ENCODE measurements around the gene MZF1.

MZF1 gene

GRCh38 chr19:58562122-58563033, 10.8 kb downstream of the MZF1 start:
- H3K4me1 ChIP-seq (ENCODE audit: control extremely low read depth in 1 of 4, control insufficient read depth in 4 of 4, insufficient read depth in 4 of 4, low read length in 3 of 4) = peaks cover 3 to 44% (median 36%) of the 10 kb centered on the region in 4 experiments

GRCh38 chr19:58561373-58562121, 11.6 kb downstream of the MZF1 start:
- Histone ChIP-seq H3K9me3 (ENCODE audit: control extremely low read depth in 1 of 5, control insufficient read depth in 4 of 5, insufficient read depth in 2 of 5, low read depth in 1 of 5, low read length in 4 of 5) (no peaks in the 10 kb centered on the region), H3K4me1 (ENCODE audit: control extremely low read depth in 1 of 4, control insufficient read depth in 4 of 4, insufficient read depth in 4 of 4, low read length in 3 of 4) (peaks cover 3 to 52% (median 44%) of the 10 kb centered on the region in 4 experiments), H3K27me3 (replicated peaks in 2 of 5; ENCODE audit: control insufficient read depth in 4 of 5, insufficient read depth in 5 of 5, low read length in 4 of 5) (peaks cover 0 to 12% (median 0%) of the 10 kb centered on the region in 5 experiments), H3K27ac (ENCODE audit: insufficient read depth in 1 of 2, low read depth in 1 of 2, low read length in 2 of 2, poor library complexity in 1 of 2, severe bottlenecking in 2 of 2) (no peak overlapping the region), H3K4me3 (ENCODE audit: control insufficient read depth in 1 of 7, extremely low read depth in 1 of 7, insufficient read depth in 4 of 7, low read depth in 2 of 7, low read length in 6 of 7) (peak overlapping the region in 3 of 7 experiments; percentile 67 to 70 (median 70)), H3K36me3 (ENCODE audit: control insufficient read depth in 4 of 4, insufficient read depth in 4 of 4, low read length in 3 of 4) (peaks cover 0 to 6% (median 4%) of the 10 kb centered on the region in 4 experiments)
- WGBS (ENCODE audit: insufficient coverage) = 80% methylated on average over 14 of the region's 16 CpGs
- ChIA-PET CTCF (interaction anchor here (0.9 to 7.2 kb wide), 5 partner anchors 9 to 42 kb away, joined by 4 to 59 read pairs (median 5); partner anchors contain the start of gene ZBTB45), POLR2A (interaction anchor here (1.0 kb wide), 1 partner anchor 14 kb away, joined by 3 read pairs; no protein-coding TSS in a partner anchor)
- no peak for DNase-seq

More at GRCh38 chr19:58562122-58563033, 10.8 kb downstream of the MZF1 start:
- WGBS (ENCODE audit: insufficient coverage) = 14% methylated on average over 97 of the region's 107 CpGs
- ChIA-PET CTCF (interaction anchor here (1.9 to 7.2 kb wide), 2 partner anchors 18 to 43 kb away, joined by 7 to 59 read pairs; partner anchors contain the start of gene ZBTB45), POLR2A (interaction anchor here (0.8 to 1.0 kb wide), 4 partner anchors 8 to 18 kb away, joined by 3 to 4 read pairs (median 3); partner anchors contain the start of genes MZF1 and TRIM28)
- H3K9me3 ChIP-seq (ENCODE audit: control extremely low read depth in 1 of 5, control insufficient read depth in 4 of 5, insufficient read depth in 2 of 5, low read depth in 1 of 5, low read length in 4 of 5) = no peaks in the 10 kb centered on the region
- H3K36me3 ChIP-seq (ENCODE audit: control insufficient read depth in 4 of 4, insufficient read depth in 4 of 4, low read length in 3 of 4) = peaks cover under 1 to 9% (median 4%) of the 10 kb centered on the region in 4 experiments
- H3K4me3 ChIP-seq (ENCODE audit: control insufficient read depth in 1 of 7, extremely low read depth in 1 of 7, insufficient read depth in 4 of 7, low read depth in 2 of 7, low read length in 6 of 7) = peak overlapping the region in 6 of 7 experiments; percentile 35 to 70 (median 57)
- H3K27ac ChIP-seq (ENCODE audit: insufficient read depth in 1 of 2, low read depth in 1 of 2, low read length in 2 of 2, poor library complexity in 1 of 2, severe bottlenecking in 2 of 2) = no peak overlapping the region
- peaks cover 0 to 12% (median 0%) of the 10 kb centered on the region in 5 experiments for H3K27me3 ChIP-seq (replicated peaks in 2 of 5; ENCODE audit: control insufficient read depth in 4 of 5, insufficient read depth in 5 of 5, low read length in 4 of 5)
- peak; percentile 47 to 69 (median 61) for DNase-seq

DNA sequence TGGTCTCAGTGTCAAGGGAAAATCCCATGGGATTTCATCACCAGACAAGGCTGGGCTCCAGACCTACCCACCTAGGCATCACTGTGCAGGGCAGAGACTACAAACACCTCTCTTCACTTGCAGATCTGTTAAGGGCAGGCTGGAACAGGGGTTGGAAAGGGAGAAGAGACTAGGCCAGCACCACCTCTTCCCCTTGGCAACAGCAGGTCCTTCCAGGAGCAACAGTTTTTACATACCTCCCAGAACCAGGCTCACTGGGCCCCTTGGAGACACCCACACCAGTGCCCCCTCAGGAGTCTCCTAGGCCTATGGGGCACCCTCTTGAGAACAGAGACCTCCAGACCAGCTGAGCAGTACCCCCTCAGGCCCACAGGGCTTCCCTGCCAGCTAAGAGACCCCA, 12.2 kb downstream of the MZF1 start:
- no peak for DNase-seq
- H3K4me3 ChIP-seq (ENCODE audit: control insufficient read depth in 1 of 7, extremely low read depth in 1 of 7, insufficient read depth in 4 of 7, low read depth in 2 of 7, low read length in 6 of 7) = no peak overlapping the region
- no peak overlapping the region for H3K27ac ChIP-seq (ENCODE audit: insufficient read depth in 1 of 2, low read depth in 1 of 2, low read length in 2 of 2, poor library complexity in 1 of 2, severe bottlenecking in 2 of 2)
- H3K4me1 ChIP-seq (ENCODE audit: control extremely low read depth in 1 of 4, control insufficient read depth in 4 of 4, insufficient read depth in 4 of 4, low read length in 3 of 4) = peaks cover 3 to 58% (median 50%) of the 10 kb centered on the region in 4 experiments
- H3K36me3 ChIP-seq (ENCODE audit: control insufficient read depth in 4 of 4, insufficient read depth in 4 of 4, low read length in 3 of 4) = peaks cover 0 to 13% (median 7%) of the 10 kb centered on the region in 4 experiments
- POLR2A ChIA-PET = no interaction called here
- CTCF ChIA-PET = interaction anchor here (0.9 to 7.2 kb wide), 5 partner anchors 10 to 42 kb away, joined by 4 to 59 read pairs (median 5); partner anchors contain the start of gene ZBTB45
- peaks cover 0 to 12% (median 0%) of the 10 kb centered on the region in 5 experiments for H3K27me3 ChIP-seq (replicated peaks in 2 of 5; ENCODE audit: control insufficient read depth in 4 of 5, insufficient read depth in 5 of 5, low read length in 4 of 5)
- no peaks in the 10 kb centered on the region for H3K9me3 ChIP-seq (ENCODE audit: control extremely low read depth in 1 of 5, control insufficient read depth in 4 of 5, insufficient read depth in 2 of 5, low read depth in 1 of 5, low read length in 4 of 5)

GRCh38 chr19:58560007-58560887, 12.9 kb downstream of the MZF1 start:
- WGBS (ENCODE audit: insufficient coverage) = 86% methylated on average over 8 of the region's 8 CpGs
- Histone ChIP-seq H3K4me1 (ENCODE audit: control extremely low read depth in 1 of 4, control insufficient read depth in 4 of 4, insufficient read depth in 4 of 4, low read length in 3 of 4) (peaks cover 3 to 64% (median 56%) of the 10 kb centered on the region in 4 experiments), H3K36me3 (ENCODE audit: control insufficient read depth in 4 of 4, insufficient read depth in 4 of 4, low read length in 3 of 4) (peaks cover 0 to 16% (median 8%) of the 10 kb centered on the region in 4 experiments), H3K4me3 (ENCODE audit: control insufficient read depth in 1 of 7, extremely low read depth in 1 of 7, insufficient read depth in 4 of 7, low read depth in 2 of 7, low read length in 6 of 7) (peak overlapping the region in 5 of 7 experiments; percentile 81 to 94 (median 84)), H3K9me3 (ENCODE audit: control extremely low read depth in 1 of 5, control insufficient read depth in 4 of 5, insufficient read depth in 2 of 5, low read depth in 1 of 5, low read length in 4 of 5) (no peaks in the 10 kb centered on the region), H3K27ac (ENCODE audit: insufficient read depth in 1 of 2, low read depth in 1 of 2, low read length in 2 of 2, poor library complexity in 1 of 2, severe bottlenecking in 2 of 2) (peak overlapping the region; percentile 91 to 97), H3K27me3 (replicated peaks in 2 of 5; ENCODE audit: control insufficient read depth in 4 of 5, insufficient read depth in 5 of 5, low read length in 4 of 5) (peaks cover 0 to 12% (median 0%) of the 10 kb centered on the region in 5 experiments)
- ChIA-PET POLR2A (no interaction called here), CTCF (interaction anchor here (1.4 to 7.2 kb wide), 3 partner anchors 15 to 41 kb away, joined by 4 to 59 read pairs (median 4); partner anchors contain the start of gene ZBTB45)
- DNase-seq = no peak

DNA sequence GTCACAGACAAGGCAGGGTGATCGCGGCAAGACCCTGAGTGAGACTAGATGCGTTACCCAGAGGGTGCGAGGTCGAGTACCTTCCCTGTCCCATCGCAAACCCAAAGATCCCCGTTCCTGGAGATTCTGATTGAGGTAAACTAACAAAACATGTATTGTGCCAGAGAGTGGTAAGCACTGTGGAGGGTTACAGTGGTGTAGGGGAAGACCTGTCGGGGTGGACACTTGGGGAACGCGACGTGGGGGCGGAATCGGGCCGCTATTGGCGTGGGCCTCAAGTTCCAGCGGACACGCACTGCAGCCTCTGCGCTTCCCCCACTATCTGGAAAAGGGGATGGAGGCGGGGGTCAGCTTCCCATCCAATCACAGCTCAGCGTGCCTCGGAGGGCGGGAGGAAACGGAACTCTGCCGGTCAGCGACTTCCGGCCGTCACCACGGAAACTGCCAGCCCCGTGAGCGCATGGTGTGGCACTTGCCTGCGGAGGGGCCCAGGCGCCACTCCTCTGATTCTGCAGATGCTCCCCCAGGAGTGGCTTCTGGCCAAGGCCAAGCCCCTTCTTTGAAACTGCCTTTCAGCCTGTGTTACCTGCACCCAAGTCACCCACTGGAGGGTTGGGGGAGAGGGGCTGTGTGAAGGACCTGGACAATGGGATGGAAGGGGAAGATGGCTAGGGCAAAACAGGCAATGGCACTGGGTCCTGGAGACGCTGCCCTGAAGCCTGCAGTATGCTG, 13.7 kb downstream of the MZF1 start:
- ChIA-PET CTCF (interaction anchor here (1.4 to 7.2 kb wide), 2 partner anchors 22 to 40 kb away, joined by 4 to 59 read pairs; partner anchors contain the start of gene ZBTB45), POLR2A (interaction anchor here (0.8 to 1.6 kb wide), 2 partner anchors 12 to 16 kb away, joined by 3 to 5 read pairs; no protein-coding TSS in a partner anchor)
- H3K27ac ChIP-seq (ENCODE audit: insufficient read depth in 1 of 2, low read depth in 1 of 2, low read length in 2 of 2, poor library complexity in 1 of 2, severe bottlenecking in 2 of 2) = peak overlapping the region; percentile 91 to 97
- peaks cover 3 to 70% (median 62%) of the 10 kb centered on the region in 4 experiments for H3K4me1 ChIP-seq (ENCODE audit: control extremely low read depth in 1 of 4, control insufficient read depth in 4 of 4, insufficient read depth in 4 of 4, low read length in 3 of 4)
- peak; percentile 44 to 58 (median 56) for DNase-seq
- H3K27me3 ChIP-seq (replicated peaks in 2 of 5; ENCODE audit: control insufficient read depth in 4 of 5, insufficient read depth in 5 of 5, low read length in 4 of 5) = peaks cover 0 to 12% (median 0%) of the 10 kb centered on the region in 5 experiments
- H3K36me3 ChIP-seq (ENCODE audit: control insufficient read depth in 4 of 4, insufficient read depth in 4 of 4, low read length in 3 of 4) = peaks cover 0 to 18% (median 8%) of the 10 kb centered on the region in 4 experiments
- H3K4me3 ChIP-seq (ENCODE audit: control insufficient read depth in 1 of 7, extremely low read depth in 1 of 7, insufficient read depth in 4 of 7, low read depth in 2 of 7, low read length in 6 of 7) = peak overlapping the region; percentile 57 to 94 (median 84)
- no peaks in the 10 kb centered on the region for H3K9me3 ChIP-seq (ENCODE audit: control extremely low read depth in 1 of 5, control insufficient read depth in 4 of 5, insufficient read depth in 2 of 5, low read depth in 1 of 5, low read length in 4 of 5)
- 0% methylated on average over 26 of the region's 33 CpGs for WGBS (ENCODE audit: insufficient coverage)

Measured in common myeloid progenitor, CD34-positive (primary cell).